Endothelial cell of umbilical vein (primary cell): ENCODE results near the gene SLC39A11. TPM values are rescaled to one million over a fixed set of nuclear protein-coding genes. Genes with fewer than 3 reads are reported as not detected.

ENCODE experiments used
- BruUV-seq: library from RNA; stranded (reverse); fragments of 400-500 nt; replicated peaks from 2 replicates; lab custom pipeline; 2021; lab: Mats Ljungman, UMichigan
- CTCF ChIA-PET: fragments of 300-600, 350-600 bp; sonication (Branson Sonifier 250); formaldehyde crosslinking; loops from one replicate; lab custom pipeline; 2021; ENCODE audit warnings: antibody characterized with exemption, inconsistent platforms; lab: Charles Lee
- POLR2A ChIA-PET: fragments of 300-600, 350-600 bp; sonication (Branson Sonifier 250); formaldehyde crosslinking; loops from one replicate; lab custom pipeline; 2021; ENCODE audit warnings: antibody characterized with exemption, inconsistent platforms; lab: Charles Lee
- DNase-seq: peaks from one replicate; pipeline ENCODE4 v3.0.0-alpha.2; 2011; ENCODE audit warnings: low read depth, low spot score
- FAIRE-seq: peaks from 2 replicates; lab custom pipeline; 2011; peaks lifted over from hg19 to GRCh38; lab: Jason Lieb, UNC
- H2AFZ ChIP-seq: 2 replicates; pipeline ENCODE4 v1.6.0; 2012; ENCODE audit warnings: low read depth, low read length, control low read depth, inconsistent platforms
- H3K27ac ChIP-seq: 2 replicates; pipeline ENCODE4 v1.5.1; 2011; ENCODE audit warnings: low read depth, mild to moderate bottlenecking, control low read depth, low read length, moderate library complexity; ENCODE audit not compliant: insufficient read depth
- H3K27me3 ChIP-seq, 2 experiments: 2 replicates each; pipeline versions ENCODE4 v1.6.0 to v1.6.1; 2011; ENCODE audit warnings: low read length in 2 of 2, mixed read lengths in 1 of 2; ENCODE audit not compliant: control insufficient read depth in 2 of 2, insufficient read depth in 2 of 2
- H3K36me3 ChIP-seq, 2 experiments: 2 replicates in 1 of 2; 3 replicates in 1 of 2; pipeline ENCODE4 v1.5.1; 2011; ENCODE audit warnings: low read length in 2 of 2, mild to moderate bottlenecking in 1 of 2, moderate library complexity in 1 of 2; ENCODE audit not compliant: control insufficient read depth in 2 of 2, insufficient read depth in 2 of 2; ENCODE audit errors: extremely low read depth in 1 of 2
- H3K4me1 ChIP-seq: 3 replicates; pipeline ENCODE4 v1.5.1; 2011; ENCODE audit warnings: mild to moderate bottlenecking, low read length; ENCODE audit not compliant: control insufficient read depth, insufficient read depth; ENCODE audit errors: extremely low read depth
- H3K4me2 ChIP-seq: 2 replicates; pipeline ENCODE4 v1.6.1; 2011; ENCODE audit warnings: low read length, control low read depth, mixed read lengths; ENCODE audit not compliant: insufficient read depth
- H3K4me3 ChIP-seq, 3 experiments: fragments of 200-600 bp in 1 of 3; sonication (generic), shearing (Covaris generic) in 1 of 3; replicated peaks in 1 of 3; 2 replicates each; pipeline ENCODE4 v1.5.1; 2011 to 2016; ENCODE audit warnings: control low read depth in 3 of 3, low read length in 3 of 3, mild to moderate bottlenecking in 2 of 3, inconsistent platforms in 1 of 3, low read depth in 1 of 3, moderate library complexity in 1 of 3; ENCODE audit not compliant: insufficient read depth in 1 of 3
- H3K79me2 ChIP-seq: 2 replicates; pipeline ENCODE4 v1.6.0; 2012; ENCODE audit warnings: low read length, inconsistent platforms; ENCODE audit not compliant: control insufficient read depth, insufficient read depth
- H3K9ac ChIP-seq: replicated peaks from 2 replicates; pipeline ENCODE3; 2011; ENCODE audit warnings: low read length, control low read depth; ENCODE audit not compliant: insufficient read depth; ENCODE audit errors: extremely low read depth
- H3K9me1 ChIP-seq: replicated peaks from 3 replicates; pipeline ENCODE4 v1.6.0; 2011; ENCODE audit warnings: mild to moderate bottlenecking, low read length; ENCODE audit not compliant: control insufficient read depth, insufficient read depth; ENCODE audit errors: extremely low read depth
- H3K9me3 ChIP-seq: replicated peaks from 2 replicates; pipeline ENCODE4 v1.5.1; 2012; ENCODE audit warnings: low read length, inconsistent platforms; ENCODE audit not compliant: control insufficient read depth, insufficient read depth
- H4K20me1 ChIP-seq: replicated peaks from 2 replicates; pipeline ENCODE3; 2011; ENCODE audit warnings: mild to moderate bottlenecking, low read length; ENCODE audit not compliant: control insufficient read depth, insufficient read depth; ENCODE audit errors: extremely low read depth
- CTCF ChIP-seq, 2 donors: IDR thresholded peaks; 1 replicate in 1 of 2; 2 replicates in 1 of 2; pipeline ENCODE4 v1.5.1; 2011; ENCODE audit warnings: low read length in 2 of 2, mild to moderate bottlenecking in 2 of 2, moderate library complexity in 2 of 2, control low read depth in 1 of 2, inconsistent platforms in 1 of 2, low read depth in 1 of 2; ENCODE audit not compliant: insufficient read depth in 1 of 2; ENCODE audit errors: extremely low read depth in 1 of 2
- EZH2 ChIP-seq: IDR thresholded peaks from 2 replicates; pipeline ENCODE4 v1.6.1; 2012; ENCODE audit warnings: borderline replicate concordance, low read depth, mild to moderate bottlenecking, moderate library complexity, low read length, inconsistent platforms; ENCODE audit not compliant: severe bottlenecking
- FOS ChIP-seq: IDR thresholded peaks from 2 replicates; pipeline ENCODE4 v1.6.1; 2011; ENCODE audit warnings: mild to moderate bottlenecking, low read length, moderate library complexity, borderline replicate concordance; ENCODE audit not compliant: insufficient read depth
- GATA2 ChIP-seq: IDR thresholded peaks from 2 replicates; pipeline ENCODE4 v1.7.0; 2011; ENCODE audit warnings: low read depth, mild to moderate bottlenecking, moderate library complexity, mixed read lengths, low read length; ENCODE audit not compliant: insufficient read length, insufficient read depth
- JUN ChIP-seq: IDR thresholded peaks from 2 replicates; pipeline ENCODE4 v1.6.1; 2011; ENCODE audit warnings: borderline replicate concordance, low read depth; ENCODE audit not compliant: insufficient read length, insufficient read depth
- MYC ChIP-seq: IDR thresholded peaks from one replicate; pipeline ENCODE4 v1.6.1; 2011; ENCODE audit warnings: mild to moderate bottlenecking, low read depth, low read length
- POLR2A ChIP-seq: IDR thresholded peaks from 2 replicates; pipeline ENCODE4 v1.6.1; 2012; ENCODE audit warnings: low read depth, mild to moderate bottlenecking, control low read depth, low read length
- POLR2AphosphoS5 ChIP-seq: IDR thresholded peaks from 2 replicates; pipeline ENCODE4 v1.6.1; 2012; ENCODE audit warnings: low read depth, mild to moderate bottlenecking, control low read depth, low read length, moderate library complexity; ENCODE audit not compliant: insufficient read depth
- dilution Hi-C: fragments of 300-500 bp; cut with MboI; formaldehyde crosslinking; loops from one replicate; pipeline ENCODE4 v1.15.0; 2019; ENCODE audit warnings: low sequenced_read_pairs; ENCODE audit not compliant: extremely low pct_ligation_motif_present
- intact Hi-C: fragments of 100-400 bp; cut with micrococcal nuclease; formaldehyde crosslinking; loops from one replicate; pipeline ENCODE4 v1.10.0; 2022
- polyA plus RNA-seq, 4 experiments: library from polyadenylated mRNA; depleted of rRNA in 3 of 4; stranded (reverse) in 3 of 4; unstranded in 1 of 4; fragments of >200 nt; gene quantifications; 2 replicates each; pipeline versions ENCODE4 v1.2.1 to v1.2.3, GENCODE V29; 2011 to 2012; ENCODE audit warnings: missing spikeins in 1 of 4
- total RNA-seq: library from RNA; stranded (reverse); gene quantifications from 2 replicates; pipeline ENCODE4 v1.2.3, GENCODE V29; 2021
- TF ChIP-seq, protein P1 (sequence below): IDR thresholded peaks from 2 replicates; pipeline ENCODE4 v1.6.1; 2011; ENCODE audit not compliant: insufficient read depth, insufficient read length

Gene SLC39A11
- total and polyA plus RNA-seq, 2 donors (not counting 3 experiments of a cell fraction or from before 2014, with no cell fraction given) = 8.1 to 11.9 TPM

DNA sequence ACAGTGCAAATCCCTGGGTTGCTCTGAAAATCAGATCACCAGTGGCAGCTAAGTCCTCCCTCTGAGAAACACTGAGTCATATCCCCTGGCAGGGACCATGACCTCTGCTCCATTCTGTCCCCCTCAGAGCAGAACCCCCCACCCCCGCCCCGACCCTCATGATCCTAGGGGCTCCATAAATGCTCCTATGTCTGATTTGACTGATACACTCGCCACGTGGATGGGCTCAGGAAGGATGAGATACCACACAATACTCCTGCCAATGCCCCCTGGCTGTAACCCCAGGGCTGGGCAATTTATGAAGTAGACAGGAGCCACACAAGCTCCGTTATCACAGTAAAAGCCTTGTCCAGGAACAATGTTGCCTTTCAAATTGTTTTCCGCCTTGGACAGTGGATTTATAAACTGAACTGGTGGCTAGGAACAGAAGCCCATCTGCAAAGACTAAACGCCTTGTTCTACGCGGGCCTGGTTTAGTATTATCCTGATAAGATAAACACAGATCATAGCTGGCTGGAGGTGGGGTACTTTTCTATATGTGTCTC lies 394.8 kb downstream of the SLC39A11 start:
- CTCF ChIA-PET = interaction anchor here (1.2 kb wide), 1 partner anchor 27 kb away, joined by 3 read pairs; no protein-coding TSS in a partner anchor
- H3K36me3 ChIP-seq = no peaks in the 10 kb centered on the region
- FAIRE-seq = no peak
- DNase-seq = no peak
- POLR2A ChIA-PET = no interaction called here
- no peaks in the 10 kb centered on the region for H3K4me1 ChIP-seq
- H3K9me3 ChIP-seq = no peaks in the 10 kb centered on the region
- dilution Hi-C loops = no loop called here
- H3K9ac ChIP-seq = no peak overlapping the region
- BruUV-seq = no TSS peak
- H3K9me1 ChIP-seq = no peaks in the 10 kb centered on the region
- H3K4me2 ChIP-seq = no peak overlapping the region
- intact Hi-C loops = no loop called here
- H3K79me2 ChIP-seq = no peaks in the 10 kb centered on the region
- no peaks in the 10 kb centered on the region for H4K20me1 ChIP-seq
- H3K27ac ChIP-seq = no peak overlapping the region
- H2AFZ ChIP-seq = no peak overlapping the region
- H3K27me3 ChIP-seq = no peaks in the 10 kb centered on the region
- no peak overlapping the region for H3K4me3 ChIP-seq
- TF ChIP-seq POLR2A (no peak), JUN (no peak), MYC (no peak), FOS (no peak), GATA2 (no peak), POLR2AphosphoS5 (no peak), EZH2 (no peak), CTCF (IDR thresholded peaks at IDR 0.05; ENCODE audit: extremely low read depth in 1 of 2, insufficient read depth in 1 of 2, low read depth in 1 of 2, low read length in 2 of 2) (no peak)
- TF ChIP-seq, protein P1, sequence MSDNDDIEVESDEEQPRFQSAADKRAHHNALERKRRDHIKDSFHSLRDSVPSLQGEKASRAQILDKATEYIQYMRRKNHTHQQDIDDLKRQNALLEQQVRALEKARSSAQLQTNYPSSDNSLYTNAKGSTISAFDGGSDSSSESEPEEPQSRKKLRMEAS = no peak
